Esophagus squamous epithelium (tissue), 5 donors: ENCODE measurements around the gene MRAS. TPM values are rescaled to one million over a fixed set of nuclear protein-coding genes. Genes with fewer than 3 reads are reported as not detected.

ENCODE experiments used
- DNase-seq: peaks from one replicate; lab custom pipeline; 2025; lab: John Stamatoyannopoulos, UW
- H3K27ac ChIP-seq, 4 donors: fragments of 200-600 bp; sonication (generic); one replicate each; pipeline ENCODE4 v1.5.1; 2016 to 2019; ENCODE audit warnings: mild to moderate bottlenecking in 1 of 4
- H3K27me3 ChIP-seq, 4 donors: fragments of 200-600 bp; sonication (generic); 1 replicate in 3 of 4; 2 replicates in 1 of 4; pipeline versions ENCODE4 v1.5.1 to v1.6.0; 2017 to 2021; ENCODE audit warnings: antibody characterized with exemption in 1 of 4
- H3K36me3 ChIP-seq, 3 donors: fragments of 200-600 bp; sonication (generic); one replicate each; pipeline ENCODE4 v1.5.1; 2016 to 2019
- H3K4me1 ChIP-seq, 3 donors: fragments of 200-600 bp; sonication (generic); one replicate each; pipeline ENCODE4 v1.5.1; 2017 to 2019
- H3K4me3 ChIP-seq, 4 donors: fragments of 200-600 bp; sonication (generic); 1 replicate in 3 of 4; 2 replicates in 1 of 4; pipeline ENCODE4 v1.5.1; 2016 to 2019; ENCODE audit warnings: mild to moderate bottlenecking in 2 of 4, moderate library complexity in 1 of 4
- H3K9me3 ChIP-seq, 3 donors: fragments of 200-600 bp; sonication (generic); one replicate each; pipeline ENCODE4 v1.5.1; 2016 to 2019
- CTCF ChIP-seq, 6 experiments: fragments of 450-650 bp in 4 of 6; fragments of 200-600 bp in 2 of 6; sonication (generic) in 2 of 6; IDR thresholded peaks; one replicate each; pipeline ENCODE4 v1.5.1; 2016 to 2019; ENCODE audit warnings: antibody characterized with exemption in 6 of 6, mild to moderate bottlenecking in 4 of 6, moderate library complexity in 4 of 6
- POLR2A ChIP-seq, 4 donors: fragments of 450-650 bp; IDR thresholded peaks; one replicate each; pipeline ENCODE4 v1.6.1; 2017; ENCODE audit warnings: antibody characterized with exemption in 4 of 4, mild to moderate bottlenecking in 4 of 4, moderate library complexity in 3 of 4
- WGBS, 2 donors: methylation state at CpG; one replicate each; pipeline ENCODE4 v1.1.5; 2018; 5-methylcytosine and 5-hydroxymethylcytosine counted together
- intact Hi-C: fragments of 100-400 bp; cut with DNase I; formaldehyde crosslinking; loops from one replicate; pipeline ENCODE4 v1.15.0; 2022
- total RNA-seq, 4 donors: library from RNA; depleted of rRNA; stranded (reverse); fragments of >200 nt; gene quantifications; one replicate each; pipeline ENCODE4 v1.1.0, GENCODE V29; 2016
- donor health status: DM: yes; HTN: yes; CAD: no.

The MRAS gene
- total RNA-seq, 4 donors from 2014 or later = 0.72 to 5.9 (median 2.4) TPM

- DNase-seq = no peak
- no peaks in the 10 kb centered on the region for H3K36me3 ChIP-seq
- no peaks in the 10 kb centered on the region for H3K9me3 ChIP-seq
- H3K27me3 ChIP-seq = no peaks in the 10 kb centered on the region
- intact Hi-C loops = no loop called here
- TF ChIP-seq CTCF (IDR thresholded peaks at IDR 0.05) (no peak), POLR2A (IDR thresholded peaks at IDR 0.05) (no peak)
- peaks cover 10 to 35% (median 13%) of the 10 kb centered on the region in 3 donors for H3K4me1 ChIP-seq
- 19 to 38% methylated on average over 2 to 3 of the region's 7 CpGs for WGBS, 2 donors
- H3K4me3 ChIP-seq = peak overlapping the region in 3 of 4 donors; percentile 57 to 88 (median 61)
- peak overlapping the region in 2 of 4 donors; percentile 57 to 59 for H3K27ac ChIP-seq
Observed at GRCh38 chr3:138329984-138330293, 18.4 kb upstream of the MRAS start.

- WGBS, 2 donors = 76 to 78% methylated on average over 5 to 6 of the region's 6 CpGs
- H3K36me3 ChIP-seq = no peaks in the 10 kb centered on the region
- DNase-seq = no peak
- peak in 1 of 6 experiments; percentile 18 for TF ChIP-seq CTCF (IDR thresholded peaks at IDR 0.05)
- no peak for TF ChIP-seq POLR2A (IDR thresholded peaks at IDR 0.05)
- H3K27ac ChIP-seq = no peak overlapping the region
- no peak overlapping the region for H3K4me3 ChIP-seq
- no peaks in the 10 kb centered on the region for H3K27me3 ChIP-seq
- no peaks in the 10 kb centered on the region for H3K9me3 ChIP-seq
- intact Hi-C loops = no loop called here
- H3K4me1 ChIP-seq = peaks cover 10 to 33% (median 13%) of the 10 kb centered on the region in 3 donors
Observed at GRCh38 chr3:138331143-138331894, 17.1 kb upstream of the MRAS start.

GRCh38 chr3:138332472-138333073 lies 15.8 kb upstream of the MRAS start:
- TF ChIP-seq POLR2A (IDR thresholded peaks at IDR 0.05) = no peak
- TF ChIP-seq CTCF (IDR thresholded peaks at IDR 0.05) = peak; percentile 40 to 64 (median 49)
- Histone ChIP-seq H3K27me3 (no peaks in the 10 kb centered on the region), H3K9me3 (no peaks in the 10 kb centered on the region), H3K4me3 (no peak overlapping the region), H3K4me1 (peaks cover 10 to 26% (median 13%) of the 10 kb centered on the region in 3 donors), H3K36me3 (no peaks in the 10 kb centered on the region), H3K27ac (no peak overlapping the region)
- 26 to 30% methylated on average over 4 of the region's 4 CpGs for WGBS, 2 donors
- DNase-seq = no peak
- intact Hi-C loops = no loop called here

GRCh38 chr3:138334608-138335007 lies 13.8 kb upstream of the MRAS start:
- intact Hi-C loops = no loop called here
- no peak for TF ChIP-seq CTCF (IDR thresholded peaks at IDR 0.05)
- TF ChIP-seq POLR2A (IDR thresholded peaks at IDR 0.05) = no peak
- no peak overlapping the region for H3K27ac ChIP-seq
- no peak overlapping the region for H3K4me3 ChIP-seq
- H3K4me1 ChIP-seq = peaks cover 0 to 5% (median 3%) of the 10 kb centered on the region in 3 donors
- no peaks in the 10 kb centered on the region for H3K36me3 ChIP-seq
- WGBS, 2 donors = 77 to 79% methylated on average over 4 of the region's 4 CpGs
- no peaks in the 10 kb centered on the region for H3K27me3 ChIP-seq
- DNase-seq = no peak
- H3K9me3 ChIP-seq = no peaks in the 10 kb centered on the region

- no peaks in the 10 kb centered on the region for H3K27me3 ChIP-seq
- no peaks in the 10 kb centered on the region for H3K9me3 ChIP-seq
- H3K4me3 ChIP-seq = no peak overlapping the region
- no peaks in the 10 kb centered on the region for H3K36me3 ChIP-seq
- WGBS, 2 donors = 82 to 86% methylated on average over 4 of the region's 4 CpGs
- no peak overlapping the region for H3K27ac ChIP-seq
- H3K4me1 ChIP-seq = no peaks in the 10 kb centered on the region
- DNase-seq = no peak
- intact Hi-C loops = no loop called here
- no peak for TF ChIP-seq CTCF (IDR thresholded peaks at IDR 0.05)
- TF ChIP-seq POLR2A (IDR thresholded peaks at IDR 0.05) = no peak
Observed at GRCh38 chr3:138336454-138336999, 11.9 kb upstream of the MRAS start.
